Right hindlimb (tissue), 1 donor: ENCODE results near the gene DRGX.

Source experiments
- DNase-seq: peaks from one replicate; pipeline ENCODE4 v3.0.0-alpha.2; 2018

Gene DRGX

GRCh38 chr10:49395741-49396665 is at the start of gene DRGX:
Gene DRGX (minus strand): TSS chr10:49396089. CDS start chr10:49395440, 649 bp downstream.
- DNase-seq = no peak

GRCh38 chr10:49444349-49444748 is 48.5 kb upstream of the DRGX start:
- DNase-seq = no peak

- DNase-seq = no peak
Observed at GRCh38 chr10:49442863-49443262, 47.0 kb upstream of the DRGX start.

GRCh38 chr10:49441488-49442476 is 45.9 kb upstream of the DRGX start:
- no peak for DNase-seq

GRCh38 chr10:49435225-49435624 is 39.3 kb upstream of the DRGX start:
- no peak for DNase-seq

- DNase-seq = no peak
Observed at GRCh38 chr10:49433069-49433468, 37.2 kb upstream of the DRGX start.

GRCh38 chr10:49431426-49431825 is 35.5 kb upstream of the DRGX start:
- DNase-seq = no peak

- DNase-seq = no peak
Observed at GRCh38 chr10:49429458-49429857, 33.6 kb upstream of the DRGX start.

GRCh38 chr10:49426490-49427360 is 30.8 kb upstream of the DRGX start:
- DNase-seq = no peak

GRCh38 chr10:49419005-49419404 is 23.1 kb upstream of the DRGX start:
- DNase-seq = no peak

- DNase-seq = no peak
Observed at GRCh38 chr10:49418328-49418727, 22.4 kb upstream of the DRGX start.

GRCh38 chr10:49418053-49418326 is 22.1 kb upstream of the DRGX start:
- no peak for DNase-seq

GRCh38 chr10:49417311-49418052 is 21.6 kb upstream of the DRGX start:
- no peak for DNase-seq

- no peak for DNase-seq
Observed at GRCh38 chr10:49415846-49416245, 20.0 kb upstream of the DRGX start.

GRCh38 chr10:49415109-49415508 is 19.2 kb upstream of the DRGX start:
- no peak for DNase-seq

- DNase-seq = no peak
Observed at GRCh38 chr10:49414496-49414895, 18.6 kb upstream of the DRGX start.

- no peak for DNase-seq
Observed at GRCh38 chr10:49412571-49412970, 16.7 kb upstream of the DRGX start.

- DNase-seq = no peak
Observed at GRCh38 chr10:49410365-49411074, 14.6 kb upstream of the DRGX start.

- DNase-seq = no peak
Observed at GRCh38 chr10:49409755-49410154, 13.9 kb upstream of the DRGX start.

- no peak for DNase-seq
Observed at GRCh38 chr10:49408519-49409306, 12.8 kb upstream of the DRGX start.
